HL-60/S4 treated with phorbol 12-myristate 13-acetate at 8.2 ng/mL for 4 days and 3 days (cell line): ENCODE results near the gene PRKCA.

Experiments used
- in situ Hi-C: fragments of 300-500 bp; cut with MboI; formaldehyde crosslinking; loops from 2 replicates; pipeline ENCODE4 v1.15.0; 2022; ENCODE audit warnings: low sequenced_read_pairs

The PRKCA gene

DNA sequence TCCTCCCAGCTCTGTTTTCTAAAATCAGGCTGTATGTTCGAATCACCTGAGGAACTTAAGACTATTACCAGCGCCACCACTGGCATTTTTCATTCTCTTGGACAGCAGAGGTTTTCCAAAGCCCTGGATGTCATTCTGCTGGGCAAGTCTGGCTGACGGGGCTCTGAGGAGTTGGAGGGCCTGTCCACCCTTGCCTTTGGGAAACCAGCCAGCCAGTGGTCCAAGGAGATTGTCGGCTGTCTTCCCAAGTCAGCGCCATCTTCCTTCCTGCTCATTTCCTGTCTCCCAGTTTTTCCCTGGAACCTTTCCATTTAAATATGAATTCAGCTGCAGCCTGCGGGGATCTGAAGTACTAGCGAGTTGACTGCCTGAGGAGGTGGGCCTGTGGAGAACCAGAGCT lies 258.3 kb downstream of the PRKCA start:
- in situ Hi-C loops, result loop anchor here (10.0 kb wide), 1 partner anchor 306 kb away; no protein-coding TSS in a partner anchor

DNA sequence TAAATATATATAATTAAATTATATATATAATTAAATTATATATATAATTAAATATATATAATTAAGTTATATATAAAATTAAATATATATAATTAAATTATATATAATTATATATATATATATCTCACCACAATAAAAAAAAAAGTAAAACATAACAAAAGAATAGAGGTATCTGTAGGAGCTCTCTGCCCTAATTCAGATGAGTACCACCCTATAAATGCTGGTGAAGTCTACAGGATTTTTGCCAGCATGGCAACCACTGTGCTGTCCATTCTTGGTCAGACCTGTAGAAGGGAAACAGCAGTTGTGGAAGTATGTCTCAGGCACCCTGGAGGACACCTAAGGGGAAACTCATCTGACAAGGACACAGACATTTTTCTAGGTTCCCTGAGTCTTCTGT lies 259.7 kb downstream of the PRKCA start:
- in situ Hi-C loops, result loop anchor here (10.0 kb wide), 1 partner anchor 307 kb away; no protein-coding TSS in a partner anchor

GRCh38 chr17:66564992-66565465 lies 262.6 kb downstream of the PRKCA start:
- in situ Hi-C loops, result loop anchor here (10.0 kb wide), 1 partner anchor 310 kb away; no protein-coding TSS in a partner anchor

DNA sequence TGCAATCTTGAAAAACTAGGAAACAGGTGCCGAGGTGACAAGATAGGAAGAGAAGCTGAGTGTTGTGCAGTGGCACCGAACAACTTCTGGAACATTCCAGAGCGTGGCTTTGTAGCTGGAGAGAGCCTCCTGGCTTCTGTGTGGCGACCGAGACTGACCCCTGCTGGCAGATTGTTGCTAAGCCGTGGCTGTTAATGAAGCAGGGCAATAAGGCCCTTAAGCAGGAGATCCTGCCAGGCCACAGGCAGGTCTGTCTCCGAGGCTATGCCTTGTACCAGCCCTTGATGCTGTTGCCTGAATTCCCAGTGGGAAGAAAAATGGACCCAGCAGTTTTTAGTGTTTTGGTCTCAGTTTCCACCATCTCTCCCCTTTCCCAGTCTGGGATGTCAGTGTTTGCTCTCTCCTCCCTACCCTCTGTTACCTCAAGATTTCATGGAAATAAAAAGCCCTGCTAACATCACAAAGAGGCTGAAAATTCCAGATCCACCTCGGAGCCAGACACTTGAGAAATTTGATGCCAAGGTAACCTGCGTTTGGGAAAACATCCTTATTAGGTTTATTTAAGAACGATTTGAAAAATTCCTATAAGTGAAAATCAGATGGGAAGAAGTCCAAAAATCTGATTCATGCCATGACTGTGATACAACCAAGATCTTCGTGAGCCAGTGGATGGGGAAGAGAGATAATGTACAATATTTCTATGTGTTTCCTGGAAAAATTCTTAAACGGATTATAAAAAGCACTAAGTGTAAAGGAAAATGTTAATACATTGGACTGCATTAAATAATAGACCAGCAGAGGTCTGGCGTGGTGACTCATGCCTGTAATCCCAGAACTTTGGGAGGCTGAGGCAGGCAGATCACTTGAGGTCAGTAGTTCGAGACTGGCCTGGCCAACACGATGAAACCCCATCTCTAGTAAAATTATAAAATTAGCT lies 265.1 kb downstream of the PRKCA start:
- in situ Hi-C loops, result loop anchor here (10.0 kb wide), 1 partner anchor 313 kb away; no protein-coding TSS in a partner anchor

- in situ Hi-C loops, result loop anchor here (10.0 kb wide), 1 partner anchor 315 kb away; no protein-coding TSS in a partner anchor
These were observed 267.2 kb downstream of the PRKCA start for GRCh38 chr17:66569572-66569971.

GRCh38 chr17:66570447-66571195 lies 268.2 kb downstream of the PRKCA start:
- in situ Hi-C loops, result no loop called here

GRCh38 chr17:66571745-66572144 lies 269.3 kb downstream of the PRKCA start:
- in situ Hi-C loops, result no loop called here

DNA sequence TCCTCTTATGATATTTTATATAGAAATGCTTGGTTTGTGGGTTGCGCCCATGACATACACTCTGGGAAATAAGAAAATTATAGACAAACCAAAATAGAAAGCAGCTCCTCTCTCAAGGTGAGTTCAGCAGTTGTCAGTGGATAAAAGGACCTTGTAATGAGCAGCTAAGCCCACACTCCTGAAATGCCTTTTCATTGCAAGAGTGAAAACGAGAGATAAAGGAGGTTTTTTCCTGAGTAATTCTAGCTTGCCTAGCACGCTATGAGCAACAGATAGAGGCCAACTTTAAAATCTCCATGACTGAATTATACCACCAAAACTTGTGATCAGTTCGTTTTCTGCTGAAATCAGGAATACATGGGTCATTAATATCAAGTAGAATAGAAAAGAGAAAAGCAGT lies 270.7 kb downstream of the PRKCA start:
- in situ Hi-C loops, result no loop called here

GRCh38 chr17:66574123-66574522 lies 271.7 kb downstream of the PRKCA start:
- in situ Hi-C loops, result no loop called here

DNA sequence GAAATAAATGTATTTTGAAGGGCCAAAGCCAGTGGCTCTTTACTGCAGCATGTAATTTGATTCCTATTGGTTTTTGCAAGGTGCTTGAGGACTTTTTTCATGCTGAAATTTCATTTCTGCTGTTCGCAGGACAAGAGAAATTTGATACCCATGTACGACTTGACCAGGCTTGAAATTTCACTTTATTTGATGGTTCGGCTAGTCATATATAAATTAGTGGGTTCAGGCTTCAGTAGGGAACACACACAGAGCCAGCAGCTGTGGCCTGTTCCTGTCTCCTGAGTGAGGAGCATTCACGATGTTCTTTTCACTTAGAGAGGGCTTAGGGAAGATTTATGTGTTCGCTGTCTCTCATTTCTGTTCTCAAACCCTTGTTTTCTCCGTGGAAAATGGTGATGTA lies 274.1 kb downstream of the PRKCA start:
- in situ Hi-C loops, result no loop called here

DNA sequence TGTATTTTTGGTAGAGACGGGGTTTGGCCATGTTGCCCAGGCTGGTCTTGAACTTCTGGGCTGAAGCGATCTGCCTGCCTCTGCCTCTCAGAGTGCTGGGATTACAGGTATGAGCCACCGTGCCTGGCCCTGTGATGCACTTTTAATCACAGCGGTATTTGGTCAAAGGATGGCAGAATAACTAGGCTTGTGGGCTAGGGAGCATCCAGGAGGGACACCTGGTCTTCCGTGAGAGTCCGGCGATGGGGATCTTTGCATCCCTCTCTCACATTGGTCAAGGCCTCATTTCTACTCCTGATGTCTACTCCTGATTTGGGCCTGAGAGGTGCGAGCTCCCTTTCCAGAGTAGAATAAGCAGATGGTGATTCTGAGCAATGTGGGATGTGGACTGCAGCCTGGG lies 274.6 kb downstream of the PRKCA start:
- in situ Hi-C loops, result no loop called here

DNA sequence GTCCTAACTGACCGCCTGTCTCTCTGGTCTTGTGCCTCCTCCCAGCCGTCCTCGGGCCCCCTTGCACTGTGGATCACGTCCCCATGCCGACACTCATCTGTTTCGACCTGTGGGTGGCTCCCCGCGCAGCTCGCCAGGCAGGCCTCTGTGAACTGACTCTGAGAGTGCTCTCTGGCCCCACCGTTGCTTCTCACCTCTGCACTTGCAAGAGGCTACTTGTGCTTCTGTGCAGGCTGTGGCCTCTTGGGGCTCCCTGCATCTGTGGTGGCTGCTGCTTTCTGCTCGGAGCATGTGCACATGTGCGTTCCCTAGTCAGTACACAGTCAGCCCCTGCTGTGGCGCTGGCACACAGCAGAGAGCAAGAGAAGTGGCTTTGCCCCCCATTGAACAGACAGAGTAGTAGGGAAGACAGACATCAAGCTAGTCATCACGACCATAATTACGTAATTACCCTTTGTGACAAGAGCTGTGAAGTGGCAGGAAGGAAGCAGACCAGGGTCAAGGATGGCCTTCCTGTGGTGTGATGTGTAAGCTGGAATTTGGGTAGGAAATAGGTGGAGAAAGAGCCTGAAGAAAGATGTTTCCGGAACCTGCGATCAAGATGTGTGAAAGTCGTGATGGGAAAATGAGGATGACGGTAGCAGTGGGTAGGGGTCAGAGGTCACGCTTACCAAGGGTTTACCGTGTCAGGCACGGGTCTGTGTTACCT lies 276.5 kb downstream of the PRKCA start:
- in situ Hi-C loops, result no loop called here

GRCh38 chr17:66579556-66579955 lies 277.1 kb downstream of the PRKCA start:
- in situ Hi-C loops, result no loop called here

GRCh38 chr17:66580184-66580955 lies 278.0 kb downstream of the PRKCA start:
- in situ Hi-C loops, result no loop called here

DNA sequence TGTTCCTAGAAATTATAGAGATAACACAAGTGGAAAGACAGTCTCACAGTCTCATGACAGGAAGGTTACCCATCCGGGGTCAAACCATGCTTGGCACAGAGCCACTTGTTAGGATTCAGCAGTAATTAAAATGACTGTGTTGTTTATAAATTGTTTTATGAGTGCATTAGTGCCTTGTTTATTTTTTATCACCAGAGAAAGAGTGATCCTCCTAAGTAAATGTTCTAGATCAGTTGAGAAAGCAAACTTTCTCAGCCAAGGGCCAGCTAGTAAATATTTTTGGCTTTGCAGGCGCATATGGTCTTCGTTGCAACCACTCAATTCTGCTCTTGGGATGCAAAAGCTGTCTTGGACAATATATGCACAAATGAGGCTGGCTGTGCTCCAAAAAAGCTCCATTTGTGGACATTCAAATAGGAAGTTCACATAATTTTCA lies 278.6 kb downstream of the PRKCA start:
- in situ Hi-C loops, result no loop called here

DNA sequence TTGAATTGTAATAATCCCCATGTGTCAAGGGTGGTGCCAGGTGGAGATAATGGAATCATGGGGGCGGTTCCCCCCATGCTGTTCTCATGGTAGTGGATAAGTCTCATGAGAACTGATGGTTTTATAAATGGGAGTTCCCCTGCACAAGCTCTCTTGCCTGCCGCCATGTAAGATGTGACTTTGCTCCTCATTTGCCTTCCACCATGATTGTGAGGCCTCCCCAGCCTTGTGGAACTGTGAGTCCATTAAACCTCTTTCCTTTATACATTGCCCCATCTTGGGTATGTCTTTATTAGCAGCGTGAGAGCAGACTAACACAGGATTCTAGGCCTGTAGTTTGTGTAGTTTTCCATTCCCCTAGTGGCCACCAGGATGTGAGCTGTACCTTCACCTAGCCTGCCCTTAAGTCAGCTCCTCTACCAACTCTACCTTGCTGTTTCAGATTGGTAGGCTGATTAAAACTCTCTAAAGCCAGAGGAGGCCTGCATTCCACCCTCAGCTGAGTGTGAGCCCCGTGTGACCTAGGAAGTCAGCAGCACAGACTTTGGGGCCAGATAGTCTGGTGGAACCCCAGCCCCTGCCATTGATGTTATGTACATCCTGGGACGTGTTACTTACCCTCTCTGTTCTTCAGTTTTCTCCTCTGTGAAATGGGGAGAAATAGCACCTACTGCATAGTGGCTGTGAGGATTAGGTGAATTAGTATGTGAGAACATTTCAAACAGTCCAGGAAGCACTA lies 280.1 kb downstream of the PRKCA start:
- in situ Hi-C loops, result no loop called here

DNA sequence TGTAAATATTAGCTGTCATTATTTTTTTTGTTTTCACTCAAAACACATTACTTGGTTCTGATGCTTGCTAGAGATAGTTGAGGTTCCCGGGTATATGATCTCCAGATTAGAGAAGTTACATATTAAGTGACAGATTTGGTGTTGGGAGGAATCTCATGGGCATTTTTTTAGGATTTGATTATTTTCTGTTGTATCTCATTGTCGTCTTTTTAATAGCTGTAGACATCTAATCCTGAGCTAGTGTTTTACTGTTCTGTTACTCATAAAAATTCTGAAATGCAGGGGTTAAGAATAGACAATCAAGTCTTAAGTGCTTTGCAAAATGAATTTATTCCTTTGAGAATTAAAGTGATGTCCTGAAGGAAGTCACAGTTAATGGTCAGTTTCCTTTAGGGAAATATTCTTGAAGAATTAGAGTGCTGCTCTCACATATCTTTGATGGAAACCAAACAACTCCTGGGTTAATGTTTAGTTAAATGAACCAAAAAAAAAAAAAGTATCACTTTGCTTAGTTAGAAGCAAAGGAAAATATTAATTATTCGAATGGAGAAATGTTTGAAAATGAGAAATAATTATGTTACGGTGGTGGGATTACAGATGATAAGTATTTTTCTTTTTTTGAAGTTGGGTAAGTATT lies 280.8 kb downstream of the PRKCA start:
- in situ Hi-C loops, result no loop called here

- in situ Hi-C loops, result no loop called here
These were observed 282.5 kb downstream of the PRKCA start for GRCh38 chr17:66584927-66585326.

- in situ Hi-C loops, result no loop called here
These were observed 283.1 kb downstream of the PRKCA start for GRCh38 chr17:66585472-66585871.
